Measurements from ENCODE around the gene LSM14A.
"Not testable (repeated sequence)": the region's sequence is repeated elsewhere in the genome, so short reads cannot be mapped to it uniquely, and the experiment has no call there.

Gene LSM14A

GRCh38 chr19:34193439-34193838 lies 21.1 kb downstream of the LSM14A start:
- no peak for DNase-seq

- no peak for DNase-seq
Measured at GRCh38 chr19:34193876-34194275, 21.6 kb downstream of the LSM14A start.

GRCh38 chr19:34201133-34201532 lies 28.8 kb downstream of the LSM14A start:
- no peak for DNase-seq

DNA sequence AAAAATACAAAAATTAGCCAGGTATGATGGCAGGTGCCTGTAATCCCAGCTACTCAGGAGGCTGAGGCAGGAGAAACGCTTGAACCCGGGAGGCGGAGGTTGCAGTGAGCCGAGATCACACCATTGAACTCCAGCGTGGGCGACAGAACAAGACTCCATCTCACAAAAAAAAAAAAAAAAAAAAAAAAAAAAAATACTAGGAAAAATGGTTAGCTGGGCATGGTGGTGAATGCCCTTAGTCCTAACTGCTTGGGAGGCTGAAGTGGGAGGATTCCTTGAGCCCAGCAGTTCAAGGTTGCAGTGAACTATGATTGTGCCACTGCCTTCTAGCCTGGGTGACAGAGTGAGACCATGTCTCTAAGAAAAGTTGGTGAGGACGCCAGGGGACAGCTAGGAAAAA lies 33.0 kb downstream of the LSM14A start:
- DNase-seq, result not testable (repeated sequence)

DNA sequence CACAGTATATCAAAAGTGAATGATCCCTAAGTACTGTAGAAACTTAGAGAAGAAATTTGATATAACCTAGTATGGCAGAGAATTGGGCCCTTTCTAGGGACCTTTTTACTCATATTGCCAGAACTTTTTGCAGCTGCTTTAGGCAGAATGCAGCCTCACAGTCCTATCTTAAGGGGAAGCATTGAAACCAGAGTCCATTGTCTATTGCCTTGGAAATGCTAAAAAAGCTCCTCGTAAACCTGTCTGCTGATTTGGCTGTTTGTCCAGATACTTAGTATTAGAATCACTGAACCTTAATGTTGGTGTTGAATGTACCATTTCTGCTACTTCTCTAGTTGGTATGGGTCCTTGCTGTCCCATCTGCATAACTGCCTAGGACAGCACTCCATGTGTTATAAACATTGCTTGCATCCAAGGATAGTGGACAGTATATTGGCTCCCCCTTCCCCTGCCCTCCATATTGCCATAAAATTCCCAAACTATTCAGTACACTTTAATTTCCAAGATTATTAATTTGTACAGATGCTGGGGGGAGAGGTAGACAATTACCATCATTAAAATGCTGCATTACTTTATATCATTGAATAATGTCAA lies 36.1 kb downstream of the LSM14A start:
- DNase-seq, result no peak

GRCh38 chr19:34209726-34210125 lies 37.4 kb downstream of the LSM14A start:
- DNase-seq, result no peak

GRCh38 chr19:34213283-34213682 lies 41.0 kb downstream of the LSM14A start:
- DNase-seq, result no peak

DNA sequence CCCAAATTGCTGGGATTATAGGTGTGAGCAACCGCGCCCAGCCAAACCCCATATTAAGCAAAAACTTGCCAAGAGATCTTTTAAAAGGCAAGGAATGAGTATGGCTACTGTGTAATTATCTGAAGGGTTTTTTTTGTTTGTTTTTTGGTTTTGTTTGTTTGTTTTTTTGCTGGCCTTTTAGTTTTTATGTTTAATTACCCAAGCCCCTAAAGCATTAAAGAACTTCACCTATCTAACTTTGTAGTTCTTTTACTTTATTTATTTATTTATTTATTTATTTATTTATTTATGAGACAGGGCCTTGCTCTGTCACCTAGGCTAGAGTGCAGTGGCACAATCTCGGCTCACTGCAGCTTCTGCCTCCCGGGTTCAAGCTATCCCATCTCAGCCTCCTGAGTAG lies 41.7 kb downstream of the LSM14A start:
- DNase-seq, result no peak

DNA sequence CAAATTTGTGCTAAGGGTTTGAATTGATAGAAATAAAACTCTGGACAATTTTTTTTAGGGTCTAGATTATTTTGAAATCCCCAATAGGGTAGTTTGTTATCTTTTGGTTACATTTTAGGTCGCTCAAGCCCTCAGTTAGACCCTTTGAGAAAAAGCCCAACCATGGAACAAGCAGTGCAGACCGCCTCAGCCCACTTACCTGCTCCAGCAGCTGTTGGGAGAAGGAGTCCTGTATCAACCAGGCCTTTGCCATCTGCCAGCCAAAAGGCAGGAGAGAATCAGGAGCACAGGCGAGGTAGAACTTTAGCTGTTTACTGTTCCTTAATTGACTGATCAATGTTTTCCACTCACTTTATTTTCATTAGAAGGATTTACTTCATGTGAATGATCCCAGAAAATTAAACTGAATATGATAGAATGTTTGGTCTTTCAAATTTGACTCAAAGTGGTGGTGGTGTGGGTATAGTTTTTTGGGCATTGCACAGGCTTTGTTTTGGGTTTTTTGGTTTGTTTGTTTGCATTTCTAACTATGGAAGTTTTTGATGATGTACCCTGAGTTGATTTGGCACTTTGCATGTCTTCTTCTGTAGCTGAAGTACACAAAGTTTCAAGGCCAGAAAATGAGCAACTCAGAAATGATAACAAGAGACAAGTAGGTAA lies 42.8 kb downstream of the LSM14A start:
- no peak for DNase-seq

DNA sequence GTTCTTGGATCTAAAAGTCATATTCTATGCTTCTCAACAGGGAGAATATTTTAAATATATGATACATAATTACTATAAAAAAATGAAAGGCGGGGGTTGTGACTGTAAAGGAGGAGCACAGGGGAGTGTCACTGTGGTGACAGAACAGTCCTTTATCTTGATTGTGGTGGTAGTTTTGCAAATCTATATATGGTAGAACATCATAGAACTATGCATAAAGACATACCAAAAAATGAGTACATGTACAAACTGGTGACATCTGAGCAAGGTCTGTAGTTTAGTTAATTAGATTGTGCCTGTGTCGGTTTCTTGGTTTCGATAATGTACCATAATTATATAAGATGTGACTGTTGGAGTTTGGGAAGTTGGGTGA lies 43.3 kb downstream of the LSM14A start:
- no peak for DNase-seq

DNA sequence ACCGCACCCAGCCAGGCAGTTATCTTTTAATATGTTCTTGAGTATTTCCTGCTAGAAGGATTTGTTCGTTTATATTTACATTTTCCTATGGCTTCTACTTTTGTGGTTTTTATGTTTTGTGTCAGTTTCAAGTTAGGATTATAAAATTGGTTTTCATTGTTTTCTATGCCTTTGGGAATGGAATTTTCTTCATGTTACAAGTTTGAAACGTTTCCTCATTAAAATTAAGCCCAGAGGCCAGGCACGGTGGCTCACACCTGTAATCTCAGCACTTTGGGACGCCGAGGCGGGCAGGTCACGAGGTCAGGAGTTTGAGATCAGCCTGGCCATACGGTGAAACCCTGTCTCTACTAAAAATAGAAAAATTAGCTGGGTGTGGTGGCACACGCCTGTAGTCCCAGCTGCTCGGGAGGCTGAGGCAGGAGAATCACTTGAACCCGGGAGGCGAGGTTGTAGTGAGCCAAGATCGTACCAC lies 44.5 kb downstream of the LSM14A start:
- not testable (repeated sequence) for DNase-seq

DNA sequence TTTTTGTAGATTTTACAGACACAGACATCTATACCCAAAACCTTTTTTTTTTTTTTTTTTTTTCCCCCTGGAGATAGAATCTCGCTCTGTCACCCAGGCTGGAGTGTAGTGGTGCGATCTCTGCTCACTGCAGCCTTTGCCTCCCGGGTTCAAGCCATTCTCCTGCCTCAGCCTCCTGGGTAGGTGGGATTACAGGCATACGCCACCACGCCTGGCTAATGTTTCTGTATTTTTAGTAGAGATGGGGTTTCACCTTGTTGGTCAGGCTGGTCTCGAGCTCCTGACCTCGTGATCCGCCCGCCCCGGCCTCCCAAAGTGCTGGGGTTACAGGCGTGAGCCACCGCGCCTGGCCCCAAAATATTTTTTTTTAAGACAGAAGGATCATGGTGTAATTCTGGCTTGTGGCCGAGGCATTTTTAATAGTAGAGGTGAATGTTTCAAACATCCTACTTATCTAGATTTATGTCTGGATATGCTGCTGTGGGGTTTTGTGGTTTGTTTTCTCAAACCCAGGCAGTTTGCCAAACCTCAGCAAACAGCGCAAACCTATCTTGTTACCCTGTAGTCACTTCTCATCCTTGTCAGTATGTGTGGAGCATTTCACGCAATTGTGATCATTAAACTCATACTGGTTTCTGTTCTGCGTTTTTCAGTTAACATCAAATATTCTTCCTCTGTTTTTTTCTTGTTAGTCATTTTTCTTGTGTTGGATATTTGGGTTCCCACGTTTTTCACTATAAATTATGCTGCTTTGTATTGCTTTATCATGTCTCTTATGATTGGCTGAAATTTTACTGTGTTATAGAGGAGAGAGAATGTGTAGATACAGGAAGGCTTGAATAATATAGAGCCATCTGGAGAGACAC lies 45.9 kb downstream of the LSM14A start:
- peak; percentile 50 for DNase-seq

- no peak for DNase-seq
Measured at GRCh38 chr19:34218818-34219164, 46.5 kb downstream of the LSM14A start.

DNA sequence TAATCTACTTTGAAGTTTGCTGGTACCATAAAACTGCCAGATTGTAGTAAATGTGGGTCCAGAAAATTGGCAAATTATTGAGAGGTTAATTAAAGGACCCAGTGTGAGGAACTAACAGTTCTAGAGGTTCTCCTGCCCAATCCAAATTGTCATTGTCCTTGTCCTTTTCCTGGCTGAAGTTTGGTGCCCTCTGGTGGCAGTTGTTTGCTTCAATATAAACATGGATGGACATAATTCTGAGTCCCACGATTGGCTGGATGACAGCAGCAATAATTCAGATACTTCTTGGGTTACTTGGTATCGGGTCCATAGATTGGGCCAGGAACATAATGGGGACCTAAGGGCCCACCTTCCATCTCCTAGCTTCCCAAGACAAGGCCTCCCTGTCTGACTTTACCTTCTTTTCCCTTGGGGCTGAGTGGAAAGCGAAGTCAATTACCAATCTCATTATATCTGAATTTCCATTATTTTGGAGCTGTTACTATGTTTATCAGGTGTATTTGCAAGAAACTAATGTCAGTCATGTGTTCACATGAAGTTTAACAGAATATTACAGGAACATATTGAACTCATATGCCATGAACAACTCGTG lies 48.3 kb downstream of the LSM14A start:
- DNase-seq, result no peak

DNA sequence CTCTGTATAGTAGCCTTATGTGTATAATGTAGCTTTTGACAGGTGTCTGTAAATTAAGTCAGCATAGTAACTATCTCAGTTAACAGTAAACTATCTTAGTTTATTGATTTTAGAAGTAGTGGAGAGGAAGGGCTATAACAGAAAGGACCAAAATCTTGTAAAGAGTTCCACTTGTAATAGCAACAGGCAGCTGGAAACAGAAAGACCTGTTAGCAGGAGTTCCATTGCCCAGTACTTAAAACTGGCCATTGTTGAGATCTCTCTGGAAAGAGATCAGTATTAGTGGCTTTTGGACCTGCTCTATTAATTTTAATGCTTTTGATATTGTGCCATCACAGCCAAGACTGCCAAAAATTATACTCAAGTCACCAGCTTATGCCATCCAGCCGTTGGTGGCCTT lies 50.1 kb downstream of the LSM14A start:
- DNase-seq, result no peak

DNA sequence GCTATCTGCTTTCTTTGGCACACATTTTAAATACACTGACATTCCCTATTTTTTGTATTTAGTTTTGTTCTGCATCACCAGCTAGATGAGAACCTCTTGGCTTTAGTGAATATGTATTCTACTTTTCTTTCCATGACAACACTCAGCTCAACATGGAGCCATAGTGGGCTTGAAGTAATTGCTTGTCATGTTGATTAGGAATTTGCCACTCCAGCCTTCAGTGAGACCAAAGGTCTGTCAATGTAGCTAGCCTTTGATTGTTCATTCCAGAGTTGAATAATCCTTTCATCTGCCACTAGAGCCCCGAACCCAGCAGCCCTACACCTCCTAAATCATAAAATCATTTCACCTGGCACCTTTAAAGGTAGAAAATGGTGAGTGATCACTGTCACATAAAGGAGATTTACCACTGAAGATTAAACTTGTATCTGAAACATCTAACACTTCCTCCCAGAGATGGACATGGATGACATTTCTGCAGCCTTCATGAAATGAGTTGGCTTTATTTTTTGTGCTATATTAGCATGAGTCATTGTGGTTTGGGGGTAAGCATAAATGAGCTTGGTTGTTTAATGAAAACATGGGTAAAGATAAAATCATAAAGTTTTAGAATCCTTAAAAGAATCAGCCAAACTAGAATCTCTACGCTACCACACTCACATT lies 52.8 kb downstream of the LSM14A start:
- DNase-seq, result no peak

DNA sequence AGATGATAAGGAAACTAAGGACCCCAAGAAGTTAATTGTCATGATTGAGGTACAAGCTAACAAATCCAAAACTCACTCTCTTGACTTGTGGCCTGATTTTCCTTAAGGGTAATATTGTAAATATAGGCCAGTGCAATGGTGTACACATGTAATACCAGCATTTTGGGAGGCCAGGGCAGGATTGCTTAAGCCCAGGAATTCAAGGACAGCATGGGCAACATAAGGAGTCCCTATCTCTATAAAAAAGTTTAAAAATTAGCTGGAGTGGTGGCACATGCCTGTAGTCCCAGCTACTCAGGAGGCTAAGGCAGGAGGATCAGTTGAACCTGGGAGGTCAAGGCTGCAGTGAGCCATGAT lies 53.3 kb downstream of the LSM14A start:
- DNase-seq, result no peak

DNA sequence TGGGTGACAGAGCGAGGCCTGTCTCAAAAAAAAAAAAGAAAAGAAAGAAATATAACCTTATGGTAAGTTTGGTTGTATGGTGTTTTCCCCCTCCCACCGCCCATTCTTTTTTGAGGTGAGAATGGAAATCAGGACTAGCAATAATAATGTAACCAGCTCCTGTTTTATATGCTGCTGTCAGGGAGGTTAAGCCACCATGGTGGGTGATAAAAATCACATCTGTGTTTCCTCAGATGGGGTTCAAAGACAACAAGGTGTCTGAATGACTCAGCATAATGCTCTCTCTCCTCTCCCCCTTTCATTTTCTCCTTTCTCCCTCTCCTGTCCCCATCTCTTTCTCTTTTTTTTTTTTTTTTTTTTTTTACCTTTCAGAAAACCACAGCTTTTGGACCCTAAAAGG lies 53.7 kb downstream of the LSM14A start:
- DNase-seq, result no peak

- DNase-seq, result no peak
Measured at GRCh38 chr19:34228347-34228746, 56.0 kb downstream of the LSM14A start.

DNA sequence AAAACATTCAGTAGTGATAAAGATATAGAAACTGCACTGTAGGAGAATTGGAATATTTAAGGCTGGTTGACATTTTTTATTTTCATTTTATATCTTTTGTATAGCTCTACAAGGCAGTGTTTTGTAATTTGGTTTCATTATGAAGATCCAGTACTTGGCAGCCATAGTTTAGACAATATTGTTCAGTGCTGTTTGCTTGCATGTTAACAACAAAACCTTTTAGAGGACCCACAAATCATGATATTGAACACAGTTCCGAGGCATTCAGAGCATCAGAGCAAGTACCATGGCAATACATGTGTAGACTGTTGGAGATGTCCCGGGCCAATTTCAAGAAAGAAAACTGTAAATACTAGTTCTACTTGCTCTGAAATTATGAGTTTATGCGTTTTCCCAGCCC lies 56.5 kb downstream of the LSM14A start:
- no peak for DNase-seq

DNA sequence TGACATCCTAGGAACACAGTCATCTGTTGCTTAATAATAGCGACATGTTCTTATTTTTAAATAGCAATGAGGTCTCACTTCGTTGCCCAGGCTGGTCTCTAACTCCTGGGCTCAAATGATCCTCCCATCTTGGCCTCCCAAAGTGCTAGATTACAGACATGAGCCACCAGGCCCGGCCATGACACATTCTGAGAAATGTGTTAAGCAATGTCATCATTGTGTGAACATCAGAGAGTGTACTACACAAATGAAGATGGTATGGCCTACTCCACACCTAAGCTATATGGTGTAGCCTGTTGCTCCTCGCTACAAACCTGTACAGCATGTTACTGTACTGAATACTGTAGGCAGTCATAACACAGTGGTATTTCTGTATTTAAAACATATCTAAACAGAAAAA lies 57.4 kb downstream of the LSM14A start:
- DNase-seq, result no peak

- DNase-seq, result no peak
Measured at GRCh38 chr19:34230820-34231219, 58.5 kb downstream of the LSM14A start.

GRCh38 chr19:34231439-34231838 lies 59.1 kb downstream of the LSM14A start:
- DNase-seq, result no peak
